Endodermal cell (in vitro differentiated cells): ENCODE data around the gene CROCC2. TPM values are rescaled to one million over a fixed set of nuclear protein-coding genes. Genes with fewer than 3 reads are reported as not detected.

ENCODE experiments used
- DNase-seq: peaks from one replicate; pipeline ENCODE4 v3.0.0-alpha.2; 2017
- H3K27ac ChIP-seq: 2 replicates; pipeline ENCODE4 v1.5.1; 2013; ENCODE audit warnings: mild to moderate bottlenecking, low read depth, low read length, moderate library complexity
- H3K27me3 ChIP-seq: 2 replicates; pipeline ENCODE4 v1.6.1; 2013; ENCODE audit warnings: mild to moderate bottlenecking, low read length, moderate library complexity; ENCODE audit not compliant: insufficient read depth, control insufficient read depth, poor library complexity, severe bottlenecking
- H3K36me3 ChIP-seq: 2 replicates; pipeline ENCODE4 v1.7.0; 2013; ENCODE audit warnings: mild to moderate bottlenecking, low read length, moderate library complexity; ENCODE audit not compliant: control insufficient read depth, insufficient read depth
- H3K4me1 ChIP-seq: one replicate; pipeline ENCODE4 v1.7.0; 2013; ENCODE audit warnings: low read length; ENCODE audit not compliant: control insufficient read depth, insufficient read depth
- H3K4me3 ChIP-seq: 2 replicates; pipeline ENCODE4 v1.5.1; 2013; ENCODE audit warnings: mild to moderate bottlenecking, low read length, moderate library complexity
- H3K9ac ChIP-seq: 2 replicates; pipeline ENCODE4 v1.6.1; 2013; ENCODE audit warnings: mild to moderate bottlenecking, low read length, moderate library complexity; ENCODE audit not compliant: poor library complexity, severe bottlenecking; ENCODE audit errors: extremely low read depth
- H3K9me3 ChIP-seq: 2 replicates; pipeline ENCODE4 v1.6.1; 2013; ENCODE audit warnings: mild to moderate bottlenecking, low read length, moderate library complexity; ENCODE audit not compliant: control insufficient read depth
- H3K27ac Mint-ChIP-seq: 2 replicates; pipeline ENCODE4 v1.8.0; 2020; ENCODE audit warnings: mixed read lengths
- H3K27me3 Mint-ChIP-seq: 2 replicates; pipeline ENCODE4 v1.8.0; 2021; ENCODE audit warnings: mild to moderate bottlenecking, mixed read lengths; ENCODE audit not compliant: insufficient read depth
- H3K36me3 Mint-ChIP-seq: 2 replicates; pipeline ENCODE4 v1.8.0; 2020; ENCODE audit warnings: low read depth, mixed read lengths
- H3K4me1 Mint-ChIP-seq: 2 replicates; pipeline ENCODE4 v1.8.0; 2020; ENCODE audit warnings: mixed read lengths
- H3K4me3 Mint-ChIP-seq: 2 replicates; pipeline ENCODE4 v1.8.0; 2020; ENCODE audit warnings: mild to moderate bottlenecking, moderate library complexity, mixed read lengths
- H3K9me3 Mint-ChIP-seq: 2 replicates; pipeline ENCODE4 v1.8.0; 2020; ENCODE audit warnings: mild to moderate bottlenecking, mixed read lengths
- CTCF ChIP-seq: fragments of 200-600 bp; sonication (generic); conservative IDR thresholded peaks from 2 replicates; pipeline ENCODE4 v1.5.0; 2021; ENCODE audit warnings: antibody characterized with exemption, mild to moderate bottlenecking
- WGBS, 2 experiments: methylation state at CpG; one replicate each; pipeline versions ENCODE4 v1.1.5 to v1.1.7; 2013; ENCODE audit warnings: missing lambda C conversion rate in 2 of 2, mixed read lengths in 1 of 2; ENCODE audit not compliant: insufficient coverage in 1 of 2, insufficient read length in 1 of 2; 5-methylcytosine and 5-hydroxymethylcytosine counted together
- total RNA-seq, 2 donors: library from RNA; stranded (reverse); fragmentation: NEBNext Ultra II Directional in 1 of 2; extraction: Animal tissue kit (Norgen Biotek cat#: 25700) in 1 of 2; gene quantifications; 2 replicates in 1 of 2; 3 replicates in 1 of 2; pipeline ENCODE4 v1.2.1, GENCODE V29; 2021

CROCC2 gene
- total RNA-seq, 2 donors from 2014 or later = not detected

GRCh38 chr2:240894006-240894405, 12.1 kb upstream of the CROCC2 start:
- 86 to 94% methylated on average over 6 to 9 of the region's 9 CpGs for WGBS, 2 experiments
- no peak overlapping the region for H3K4me3 ChIP-seq
- H3K9me3 Mint-ChIP-seq = no peaks in the 10 kb centered on the region
- no peaks in the 10 kb centered on the region for H3K36me3 ChIP-seq
- no peak overlapping the region for H3K9ac ChIP-seq
- H3K27ac Mint-ChIP-seq = no peak overlapping the region
- no peak overlapping the region for H3K4me3 Mint-ChIP-seq
- no peak for DNase-seq
- H3K4me1 Mint-ChIP-seq = peaks cover 2% of the 10 kb centered on the region
- no peaks in the 10 kb centered on the region for H3K9me3 ChIP-seq
- peaks cover 3% of the 10 kb centered on the region for H3K27me3 Mint-ChIP-seq
- H3K36me3 Mint-ChIP-seq = no peaks in the 10 kb centered on the region
- no peaks in the 10 kb centered on the region for H3K4me1 ChIP-seq
- H3K27ac ChIP-seq = no peak overlapping the region
- TF ChIP-seq CTCF = no peak
- no peaks in the 10 kb centered on the region for H3K27me3 ChIP-seq

- Histone ChIP-seq H3K9ac (no peak overlapping the region), H3K9me3 (no peaks in the 10 kb centered on the region), H3K4me3 (no peak overlapping the region), H3K4me1 (no peaks in the 10 kb centered on the region), H3K36me3 (no peaks in the 10 kb centered on the region), H3K27ac (no peak overlapping the region), H3K27me3 (no peaks in the 10 kb centered on the region)
- DNase-seq = no peak
- no peak overlapping the region for H3K4me3 Mint-ChIP-seq
- peaks cover 6% of the 10 kb centered on the region for H3K27me3 Mint-ChIP-seq
- 92 to 96% methylated on average over 20 to 28 of the region's 28 CpGs for WGBS, 2 experiments
- no peak for TF ChIP-seq CTCF
- no peak overlapping the region for H3K27ac Mint-ChIP-seq
- peaks cover 2% of the 10 kb centered on the region for H3K4me1 Mint-ChIP-seq
- no peaks in the 10 kb centered on the region for H3K9me3 Mint-ChIP-seq
- H3K36me3 Mint-ChIP-seq = no peaks in the 10 kb centered on the region
Observed at GRCh38 chr2:240894836-240895558, 11.1 kb upstream of the CROCC2 start.

- WGBS, 2 experiments = 88 to 95% methylated on average over 9 to 24 of the region's 24 CpGs
- peaks cover 3% of the 10 kb centered on the region for H3K9me3 Mint-ChIP-seq
- H3K4me1 ChIP-seq = no peaks in the 10 kb centered on the region
- no peak within 1 kb of the TSS for H3K9ac ChIP-seq
- H3K27ac Mint-ChIP-seq = no peak within 1 kb of the TSS
- no peaks in the 10 kb centered on the region for H3K36me3 Mint-ChIP-seq
- H3K4me1 Mint-ChIP-seq = peaks cover 2% of the 10 kb centered on the region
- no peaks in the 10 kb centered on the region for H3K36me3 ChIP-seq
- H3K27ac ChIP-seq = no peak within 1 kb of the TSS
- no peak for DNase-seq
- H3K9me3 ChIP-seq = peaks cover 4% of the 10 kb centered on the region
- no peaks in the 10 kb centered on the region for H3K27me3 ChIP-seq
- H3K4me3 ChIP-seq = no peak within 1 kb of the TSS
- peaks cover 6% of the 10 kb centered on the region for H3K27me3 Mint-ChIP-seq
- H3K4me3 Mint-ChIP-seq = no peak within 1 kb of the TSS
- no peak for TF ChIP-seq CTCF
Observed at GRCh38 chr2:240895656-240896388, 10.3 kb upstream of the CROCC2 start, which contains the start of gene MAB21L4. TSS of gene MAB21L4 (minus strand) at chr2:240896156. CDS start at chr2:240895997, 159 bp downstream.
